HEK293 (cell line): ENCODE results near the gene NOX4.

Source experiments
- EGR2 ChIP-seq: fragments of 450-650 bp; formaldehyde crosslinking; IDR thresholded peaks from 2 replicates; pipeline ENCODE4 v1.5.1; 2016; ENCODE audit warnings: low read depth, missing biosample characterization, missing genetic modification characterization
- ELK4 ChIP-seq: IDR thresholded peaks from 2 replicates; pipeline ENCODE4 v1.6.1; 2011; ENCODE audit warnings: mild to moderate bottlenecking, low read depth, low read length, borderline replicate concordance
- ZFP37 ChIP-seq: fragments of 450-650 bp; formaldehyde crosslinking; IDR thresholded peaks from 2 replicates; pipeline ENCODE4 v1.5.1; 2016; ENCODE audit warnings: missing biosample characterization, missing genetic modification characterization
- ZNF398 ChIP-seq: fragments of 450-650 bp; formaldehyde crosslinking; IDR thresholded peaks from 2 replicates; pipeline ENCODE4 v1.5.1; 2017; ENCODE audit warnings: missing biosample characterization, missing genetic modification characterization
- ZNF510 ChIP-seq: fragments of 450-650 bp; formaldehyde crosslinking; IDR thresholded peaks from 2 replicates; pipeline ENCODE4 v1.5.1; 2018; ENCODE audit warnings: mild to moderate bottlenecking, missing genetic modification characterization, missing biosample characterization; ENCODE audit not compliant: insufficient replicate concordance
- ZNF707 ChIP-seq: fragments of 450-650 bp; formaldehyde crosslinking; IDR thresholded peaks from 2 replicates; pipeline ENCODE4 v1.5.1; 2016; ENCODE audit warnings: missing biosample characterization, missing genetic modification characterization
- ZNF747 ChIP-seq: fragments of 450-650 bp; formaldehyde crosslinking; IDR thresholded peaks from 2 replicates; pipeline ENCODE4 v1.5.1; 2016; ENCODE audit warnings: missing biosample characterization, missing genetic modification characterization
- TF ChIP-seq, protein P1 (sequence below): fragments of 450-650 bp; formaldehyde crosslinking; IDR thresholded peaks from 2 replicates; pipeline ENCODE4 v1.5.1; 2016; ENCODE audit warnings: missing biosample characterization, missing genetic modification characterization
- TF ChIP-seq, protein P2 (sequence below): fragments of 450-650 bp; formaldehyde crosslinking; IDR thresholded peaks from 2 replicates; pipeline ENCODE4 v1.5.1; 2016; ENCODE audit warnings: missing biosample characterization, missing genetic modification characterization

DNA sequence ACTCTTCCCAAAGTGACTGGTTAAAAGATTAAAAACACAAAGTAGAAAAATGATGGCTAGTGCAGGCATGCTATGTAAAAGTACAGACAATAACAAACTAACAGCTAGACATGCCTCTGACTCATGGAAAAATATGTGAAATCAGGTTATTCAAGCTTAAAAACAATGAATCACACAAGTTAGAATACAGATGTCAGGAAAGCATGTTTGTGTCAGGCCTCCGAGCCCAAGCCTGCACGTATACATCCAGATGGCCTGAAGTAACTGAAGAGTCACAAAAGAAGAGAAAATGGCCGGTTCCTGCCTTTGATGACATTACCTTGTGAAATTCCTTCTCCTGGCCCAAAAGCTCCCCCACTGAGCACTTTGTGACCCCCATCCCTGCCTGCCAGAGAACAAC is 110.1 kb downstream of the NOX4 start:
- TF ChIP-seq, protein P1, sequence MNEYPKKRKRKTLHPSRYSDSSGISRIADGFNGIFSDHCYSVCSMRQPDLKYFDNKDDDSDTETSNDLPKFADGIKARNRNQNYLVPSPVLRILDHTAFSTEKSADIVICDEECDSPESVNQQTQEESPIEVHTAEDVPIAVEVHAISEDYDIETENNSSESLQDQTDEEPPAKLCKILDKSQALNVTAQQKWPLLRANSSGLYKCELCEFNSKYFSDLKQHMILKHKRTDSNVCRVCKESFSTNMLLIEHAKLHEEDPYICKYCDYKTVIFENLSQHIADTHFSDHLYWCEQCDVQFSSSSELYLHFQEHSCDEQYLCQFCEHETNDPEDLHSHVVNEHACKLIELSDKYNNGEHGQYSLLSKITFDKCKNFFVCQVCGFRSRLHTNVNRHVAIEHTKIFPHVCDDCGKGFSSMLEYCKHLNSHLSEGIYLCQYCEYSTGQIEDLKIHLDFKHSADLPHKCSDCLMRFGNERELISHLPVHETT, result no peak
- no peak for TF ChIP-seq ZNF707 (tag by site-specific recombination)
- no peak for TF ChIP-seq ZFP37
- TF ChIP-seq, protein P2, sequence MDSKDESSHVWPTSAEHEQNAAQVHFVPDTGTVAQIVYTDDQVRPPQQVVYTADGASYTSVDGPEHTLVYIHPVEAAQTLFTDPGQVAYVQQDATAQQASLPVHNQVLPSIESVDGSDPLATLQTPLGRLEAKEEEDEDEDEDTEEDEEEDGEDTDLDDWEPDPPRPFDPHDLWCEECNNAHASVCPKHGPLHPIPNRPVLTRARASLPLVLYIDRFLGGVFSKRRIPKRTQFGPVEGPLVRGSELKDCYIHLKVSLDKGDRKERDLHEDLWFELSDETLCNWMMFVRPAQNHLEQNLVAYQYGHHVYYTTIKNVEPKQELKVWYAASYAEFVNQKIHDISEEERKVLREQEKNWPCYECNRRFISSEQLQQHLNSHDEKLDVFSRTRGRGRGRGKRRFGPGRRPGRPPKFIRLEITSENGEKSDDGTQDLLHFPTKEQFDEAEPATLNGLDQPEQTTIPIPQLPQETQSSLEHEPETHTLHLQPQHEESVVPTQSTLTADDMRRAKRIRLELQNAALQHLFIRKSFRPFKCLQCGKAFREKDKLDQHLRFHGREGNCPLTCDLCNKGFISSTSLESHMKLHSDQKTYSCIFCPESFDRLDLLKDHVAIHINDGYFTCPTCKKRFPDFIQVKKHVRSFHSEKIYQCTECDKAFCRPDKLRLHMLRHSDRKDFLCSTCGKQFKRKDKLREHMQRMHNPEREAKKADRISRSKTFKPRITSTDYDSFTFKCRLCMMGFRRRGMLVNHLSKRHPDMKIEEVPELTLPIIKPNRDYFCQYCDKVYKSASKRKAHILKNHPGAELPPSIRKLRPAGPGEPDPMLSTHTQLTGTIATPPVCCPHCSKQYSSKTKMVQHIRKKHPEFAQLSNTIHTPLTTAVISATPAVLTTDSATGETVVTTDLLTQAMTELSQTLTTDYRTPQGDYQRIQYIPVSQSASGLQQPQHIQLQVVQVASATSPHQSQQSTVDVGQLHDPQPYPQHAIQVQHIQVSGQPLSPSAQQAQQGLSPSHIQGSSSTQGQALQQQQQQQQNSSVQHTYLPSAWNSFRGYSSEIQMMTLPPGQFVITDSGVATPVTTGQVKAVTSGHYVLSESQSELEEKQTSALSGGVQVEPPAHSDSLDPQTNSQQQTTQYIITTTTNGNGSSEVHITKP, result no peak
- TF ChIP-seq EGR2 (tag by site-specific recombination), result no peak
- no peak for TF ChIP-seq ZNF747
- TF ChIP-seq ZNF398 (tag by site-specific recombination), result no peak
- TF ChIP-seq ZNF510 (tag by site-specific recombination), result no peak
- TF ChIP-seq ELK4, result no peak
